CD4-positive, CD25-positive, alpha-beta regulatory T cell (primary cell): Measurements from ENCODE around the gene CCNT2. TPM values are rescaled to one million over a fixed set of nuclear protein-coding genes. Genes with fewer than 3 reads are reported as not detected.

ENCODE experiments used
- ATAC-seq, 2 donors: fragments of 150-1000 bp; cut with Tn5 transposase; one replicate each; pipeline ENCODE4 v1.10.0; 2021; ENCODE audit warnings: low read depth in 2 of 2, moderate number of reproducible peaks in 2 of 2, moderate library complexity in 1 of 2
- DNase-seq, 3 donors: peaks; one replicate each; pipeline versions ENCODE4 v3.0.0 to v3.0.0-alpha.2; 2012 to 2022; ENCODE audit warnings: mixed read lengths in 1 of 3
- H3K27ac ChIP-seq: one replicate; pipeline ENCODE4 v1.7.0; 2013; ENCODE audit warnings: mild to moderate bottlenecking, low read length; ENCODE audit not compliant: insufficient read depth, poor library complexity, severe bottlenecking
- H3K27me3 ChIP-seq: one replicate; pipeline ENCODE4 v1.7.0; 2013; ENCODE audit warnings: low read length; ENCODE audit not compliant: control insufficient read depth, insufficient read depth
- H3K36me3 ChIP-seq: one replicate; pipeline ENCODE4 v1.7.0; 2013; ENCODE audit warnings: mild to moderate bottlenecking, low read length, moderate library complexity; ENCODE audit not compliant: control insufficient read depth, insufficient read depth
- H3K4me1 ChIP-seq: 2 replicates; pipeline ENCODE4 v1.7.0; 2013; ENCODE audit warnings: mild to moderate bottlenecking, low read length; ENCODE audit not compliant: insufficient read depth, control insufficient read depth, poor library complexity, severe bottlenecking
- H3K4me3 ChIP-seq: one replicate; pipeline ENCODE4 v1.7.0; 2013; ENCODE audit warnings: low read depth, mild to moderate bottlenecking, low read length, moderate library complexity
- H3K9me3 ChIP-seq, 2 experiments: 1 replicate in 1 of 2; 2 replicates in 1 of 2; pipeline ENCODE4 v1.7.0; 2013; ENCODE audit warnings: low read length in 2 of 2, mild to moderate bottlenecking in 1 of 2, moderate library complexity in 1 of 2; ENCODE audit not compliant: control insufficient read depth in 2 of 2
- H3K27ac Mint-ChIP-seq, 3 donors: one replicate each; pipeline ENCODE4 v1.8.0; 2020 to 2022; ENCODE audit warnings: mild to moderate bottlenecking in 3 of 3, mixed read lengths in 3 of 3, moderate library complexity in 2 of 3
- H3K27me3 Mint-ChIP-seq: one replicate; pipeline ENCODE4 v1.8.0; 2022; ENCODE audit warnings: mild to moderate bottlenecking, mixed read lengths
- H3K36me3 Mint-ChIP-seq: one replicate; pipeline ENCODE4 v1.8.0; 2020; ENCODE audit warnings: mixed read lengths
- H3K4me1 Mint-ChIP-seq, 4 donors: one replicate each; pipeline ENCODE4 v1.8.0; 2020 to 2022; ENCODE audit warnings: mixed read lengths in 4 of 4, mild to moderate bottlenecking in 1 of 4
- H3K4me3 Mint-ChIP-seq, 4 donors: one replicate each; pipeline ENCODE4 v1.8.0; 2020 to 2022; ENCODE audit warnings: mild to moderate bottlenecking in 4 of 4, mixed read lengths in 4 of 4, moderate library complexity in 3 of 4
- H3K9me3 Mint-ChIP-seq, 7 donors: one replicate each; pipeline ENCODE4 v1.8.0; 2020 to 2022; ENCODE audit warnings: mixed read lengths in 7 of 7, mild to moderate bottlenecking in 3 of 7, moderate library complexity in 2 of 7
- polyA plus RNA-seq, 4 donors: library from polyadenylated mRNA; unstranded; fragments of 300-500 nt; fragmentation: Illumina TruSeq; gene quantifications; one replicate each; pipeline ENCODE4 v1.2.3, GENCODE V29; 2021
- total RNA-seq: library from RNA; stranded (reverse); gene quantifications from one replicate; pipeline ENCODE4 v1.2.3, GENCODE V29; 2022

The CCNT2 gene
- total and polyA plus RNA-seq, 5 donors from 2014 or later, result 18.1 to 71.2 (median 26.2) TPM

GRCh38 chr2:135005753-135006152 is 87.1 kb downstream of the CCNT2 start:
- no peak overlapping the region for H3K27ac ChIP-seq
- H3K4me3 ChIP-seq, result no peak overlapping the region
- H3K4me1 ChIP-seq, result peaks cover 5% of the 10 kb centered on the region
- Mint-ChIP-seq H3K27me3 (peaks cover 23% of the 10 kb centered on the region), H3K36me3 (no peaks in the 10 kb centered on the region), H3K4me1 (peaks cover 0 to 5% (median 4%) of the 10 kb centered on the region in 4 donors), H3K4me3 (no peak overlapping the region), H3K9me3 (peaks cover 0 to 2% (median 0%) of the 10 kb centered on the region in 7 donors), H3K27ac (no peak overlapping the region)
- no peaks in the 10 kb centered on the region for H3K9me3 ChIP-seq
- H3K27me3 ChIP-seq, result peaks cover 3% of the 10 kb centered on the region
- H3K36me3 ChIP-seq, result no peaks in the 10 kb centered on the region
- DNase-seq (no peak), ATAC-seq (no peak)

Other genes with a start within 250 kb of the CCNT2 start
- 0.64 TPM for gene TMEM163, start 199.8 kb upstream of the CCNT2 start, total RNA-seq
- 1 to 10 TPM in 1 of 4 donors, under 1 TPM in 3; 0.08 to 1.0 (median 0.30) TPM for gene TMEM163, start 199.8 kb upstream of the CCNT2 start, polyA plus RNA-seq
- gene ACMSD, start 80.2 kb upstream of the CCNT2 start, total RNA-seq, result not detected
- gene ACMSD, start 80.2 kb upstream of the CCNT2 start, polyA plus RNA-seq, result not detected
- not detected for gene MAP3K19, start 128.6 kb downstream of the CCNT2 start, total RNA-seq
- gene MAP3K19, start 128.6 kb downstream of the CCNT2 start, polyA plus RNA-seq, result not detected
- 40.1 TPM for gene RAB3GAP1, start 133.5 kb downstream of the CCNT2 start, total RNA-seq
- gene RAB3GAP1, start 133.5 kb downstream of the CCNT2 start, polyA plus RNA-seq, result 10 to 100 TPM; 15.4 to 21.2 (median 18.2) TPM